ENCODE measurements around the gene SLC25A30. TPM values are rescaled to one million over a fixed set of nuclear protein-coding genes. Genes with fewer than 3 reads are reported as not detected.
"Not testable (repeated sequence)": the region's sequence is repeated elsewhere in the genome, so short reads cannot be mapped to it uniquely, and the experiment has no call there.

The SLC25A30 gene
- total RNA-seq, 1 donor from 2014 or later = 5.7 TPM

DNA sequence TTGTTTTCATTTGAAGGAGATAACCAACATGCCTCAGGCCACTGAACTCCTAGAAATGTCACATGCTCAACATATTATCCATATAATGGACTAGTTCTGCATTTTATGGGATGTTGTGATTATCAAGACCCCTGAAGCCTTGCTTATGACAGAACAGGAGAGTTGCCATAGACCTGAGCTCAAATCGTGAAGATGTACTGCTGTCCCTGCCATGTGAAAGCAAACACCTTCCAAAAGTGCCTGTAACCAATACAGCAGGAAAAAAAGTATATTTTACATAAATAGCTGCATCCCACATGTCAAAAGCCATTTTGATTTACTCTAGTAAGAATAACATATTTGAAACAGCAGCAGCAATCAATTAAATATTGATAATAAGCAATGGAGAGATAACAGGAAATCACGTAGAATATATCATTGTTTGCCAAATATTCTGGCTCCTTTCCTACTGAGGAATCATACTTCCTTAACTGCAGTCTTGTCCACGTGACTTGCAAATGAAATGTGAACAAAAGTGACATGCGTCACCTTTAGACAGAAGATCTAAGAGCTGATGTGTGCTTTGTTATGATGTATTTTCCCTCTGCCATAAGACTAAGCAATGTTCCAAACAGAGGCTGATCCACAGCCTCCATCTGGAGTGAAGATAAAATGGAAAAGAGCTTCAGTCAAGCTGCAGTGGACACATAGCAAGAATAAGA is 33.5 kb downstream of the SLC25A30 start:
- Mint-ChIP-seq H3K4me1 (ENCODE audit: low read depth) (no peaks in the 10 kb centered on the region), H3K36me3 (ENCODE audit: insufficient read depth) (peaks cover 11% of the 10 kb centered on the region), H3K27ac (no peak overlapping the region), H3K27me3 (no peaks in the 10 kb centered on the region), H3K9me3 (ENCODE audit: low read depth) (no peaks in the 10 kb centered on the region), H3K4me3 (ENCODE audit: low read depth) (no peak overlapping the region)
- no peak for TF ChIP-seq CTCF (IDR thresholded peaks at IDR 0.05; ENCODE audit: unreplicated experiment)
- no peak for DNase-seq (ENCODE audit: low spot score, unreplicated experiment)

DNA sequence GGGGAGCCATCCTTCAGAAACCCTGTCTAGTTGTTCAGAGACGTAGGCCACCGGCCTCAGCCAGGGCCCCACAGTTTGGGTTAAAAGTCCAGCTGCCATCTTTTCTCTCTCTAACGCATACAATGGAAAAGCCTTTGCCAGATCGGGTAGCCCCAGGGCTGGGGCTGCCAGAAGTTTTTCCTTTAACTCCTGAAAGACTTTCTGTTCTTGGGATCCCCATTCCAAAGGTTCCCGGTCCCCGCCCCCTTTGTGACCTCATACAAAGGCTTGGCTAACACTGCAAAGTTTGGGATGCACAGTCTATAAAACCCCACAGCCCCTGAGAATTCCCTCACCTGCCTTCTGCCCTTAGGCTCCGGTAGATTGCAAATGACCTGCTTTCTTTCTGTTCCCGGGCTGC is 35.4 kb downstream of the SLC25A30 start:
- H3K27ac Mint-ChIP-seq; H3K36me3 Mint-ChIP-seq (ENCODE audit: insufficient read depth); H3K4me3 Mint-ChIP-seq (ENCODE audit: low read depth); DNase-seq (ENCODE audit: low spot score, unreplicated experiment); H3K27me3 Mint-ChIP-seq; H3K4me1 Mint-ChIP-seq (ENCODE audit: low read depth); H3K9me3 Mint-ChIP-seq (ENCODE audit: low read depth): not testable (repeated sequence)

- TF ChIP-seq CTCF (IDR thresholded peaks at IDR 0.05; ENCODE audit: unreplicated experiment) = no peak
- Mint-ChIP-seq H3K27ac (no peak overlapping the region), H3K9me3 (ENCODE audit: low read depth) (no peaks in the 10 kb centered on the region), H3K27me3 (no peaks in the 10 kb centered on the region), H3K36me3 (ENCODE audit: insufficient read depth) (peaks cover 3% of the 10 kb centered on the region), H3K4me1 (ENCODE audit: low read depth) (no peaks in the 10 kb centered on the region), H3K4me3 (ENCODE audit: low read depth) (no peak overlapping the region)
- no peak for DNase-seq (ENCODE audit: low spot score, unreplicated experiment)
Measured at GRCh38 chr13:45381196-45381595, 37.0 kb downstream of the SLC25A30 start.

DNA sequence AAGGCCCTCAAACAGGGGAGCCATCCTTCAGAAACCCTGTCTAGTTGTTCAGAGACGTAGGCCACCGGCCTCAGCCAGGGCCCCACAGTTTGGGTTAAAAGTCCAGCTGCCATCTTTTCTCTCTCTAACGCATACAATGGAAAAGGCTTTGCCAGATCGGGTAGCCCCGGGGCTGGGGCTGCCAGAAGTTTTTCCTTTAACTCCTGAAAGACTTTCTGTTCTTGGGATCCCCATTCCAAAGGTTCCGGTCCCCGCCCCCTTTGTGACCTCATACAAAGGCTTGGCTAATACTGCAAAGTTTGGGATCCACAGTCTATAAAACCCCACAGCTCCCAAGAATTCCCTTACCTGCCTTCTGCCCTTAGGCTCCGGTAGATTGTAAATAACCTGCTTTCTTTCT is 37.5 kb downstream of the SLC25A30 start:
- H3K9me3 Mint-ChIP-seq (ENCODE audit: low read depth); H3K27me3 Mint-ChIP-seq: not testable (repeated sequence)

DNA sequence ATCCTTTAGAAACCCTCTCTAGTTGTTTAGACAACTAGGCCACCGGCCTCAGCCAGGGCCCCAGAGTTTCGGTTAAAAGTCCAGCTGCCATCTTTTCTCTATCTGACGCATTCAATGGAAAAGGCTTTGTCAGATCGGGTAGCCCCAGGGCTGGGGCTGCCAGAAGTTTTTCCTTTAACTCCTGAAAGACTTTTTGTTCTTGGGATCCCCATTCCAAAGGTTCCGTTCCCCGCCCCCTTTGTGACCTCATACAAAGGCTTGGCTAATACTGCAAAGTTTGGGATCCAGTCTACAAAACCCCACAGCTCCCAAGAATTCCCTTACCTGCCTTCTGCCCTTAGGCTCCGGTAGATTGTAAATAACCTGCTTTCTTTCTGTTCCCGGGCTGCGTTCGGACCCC is 38.7 kb downstream of the SLC25A30 start:
- not testable (repeated sequence) for H3K4me1 Mint-ChIP-seq (ENCODE audit: low read depth); H3K4me3 Mint-ChIP-seq (ENCODE audit: low read depth); H3K27me3 Mint-ChIP-seq; H3K9me3 Mint-ChIP-seq (ENCODE audit: low read depth); H3K36me3 Mint-ChIP-seq (ENCODE audit: insufficient read depth); DNase-seq (ENCODE audit: low spot score, unreplicated experiment); H3K27ac Mint-ChIP-seq

More for the DNA sequence above, 37.5 kb downstream of the SLC25A30 start:
- not testable (repeated sequence) for DNase-seq (ENCODE audit: low spot score, unreplicated experiment); H3K4me1 Mint-ChIP-seq (ENCODE audit: low read depth); H3K36me3 Mint-ChIP-seq (ENCODE audit: insufficient read depth); H3K4me3 Mint-ChIP-seq (ENCODE audit: low read depth); H3K27ac Mint-ChIP-seq

DNA sequence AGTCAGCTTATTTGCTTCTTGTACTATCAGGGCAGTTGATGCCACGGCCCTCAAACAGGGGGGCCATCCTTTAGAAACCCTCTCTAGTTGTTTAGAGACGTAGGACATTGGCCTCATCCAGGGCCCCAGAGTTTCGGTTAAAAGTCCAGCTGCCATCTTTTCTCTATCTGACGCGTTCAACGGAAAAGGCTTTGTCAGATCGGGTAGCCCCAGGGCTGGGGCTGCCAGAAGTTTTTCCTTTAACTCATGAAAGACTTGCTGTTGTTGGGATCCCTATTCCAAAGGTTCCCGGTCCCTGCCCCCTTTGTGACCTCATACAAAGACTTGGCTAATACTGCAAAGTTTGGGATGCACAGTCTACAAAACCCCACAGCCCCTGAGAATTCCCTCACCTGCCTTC is 39.4 kb downstream of the SLC25A30 start:
- not testable (repeated sequence) for H3K4me1 Mint-ChIP-seq (ENCODE audit: low read depth); H3K9me3 Mint-ChIP-seq (ENCODE audit: low read depth); H3K27me3 Mint-ChIP-seq; H3K4me3 Mint-ChIP-seq (ENCODE audit: low read depth); H3K27ac Mint-ChIP-seq; DNase-seq (ENCODE audit: low spot score, unreplicated experiment); H3K36me3 Mint-ChIP-seq (ENCODE audit: insufficient read depth)

GRCh38 chr13:45377314-45377713 is 40.9 kb downstream of the SLC25A30 start:
- not testable (repeated sequence) for H3K27me3 Mint-ChIP-seq; H3K4me1 Mint-ChIP-seq (ENCODE audit: low read depth); H3K36me3 Mint-ChIP-seq (ENCODE audit: insufficient read depth); H3K9me3 Mint-ChIP-seq (ENCODE audit: low read depth); DNase-seq (ENCODE audit: low spot score, unreplicated experiment); H3K4me3 Mint-ChIP-seq (ENCODE audit: low read depth); H3K27ac Mint-ChIP-seq

- not testable (repeated sequence) for H3K4me3 Mint-ChIP-seq (ENCODE audit: low read depth); H3K36me3 Mint-ChIP-seq (ENCODE audit: insufficient read depth); H3K27ac Mint-ChIP-seq; H3K4me1 Mint-ChIP-seq (ENCODE audit: low read depth); DNase-seq (ENCODE audit: low spot score, unreplicated experiment); H3K27me3 Mint-ChIP-seq; H3K9me3 Mint-ChIP-seq (ENCODE audit: low read depth)
Measured at GRCh38 chr13:45376651-45377050, 41.5 kb downstream of the SLC25A30 start.
